Trophoblast cell (in vitro differentiated cells and primary cell): ENCODE data around the gene DSCAM.

Source experiments
- DNase-seq, 2 donors: peaks; one replicate each; pipeline ENCODE4 v3.0.0-alpha.2; 2016
- H2AFZ ChIP-seq: 2 replicates; pipeline ENCODE4 v1.6.1; 2013; ENCODE audit warnings: low read length, moderate library complexity, mild to moderate bottlenecking; ENCODE audit not compliant: insufficient read depth, poor library complexity
- H2AK5ac ChIP-seq: 2 replicates; pipeline ENCODE4 v1.6.1; 2013; ENCODE audit warnings: mild to moderate bottlenecking, low read length
- H2BK120ac ChIP-seq: 2 replicates; pipeline ENCODE4 v1.6.1; 2013; ENCODE audit warnings: low read length, mild to moderate bottlenecking, moderate library complexity; ENCODE audit not compliant: insufficient read depth, poor library complexity
- H2BK12ac ChIP-seq: 2 replicates; pipeline ENCODE4 v1.6.1; 2013; ENCODE audit warnings: mild to moderate bottlenecking, low read length, moderate library complexity
- H2BK5ac ChIP-seq: 2 replicates; pipeline ENCODE4 v1.6.1; 2013; ENCODE audit warnings: low read length, low read depth, moderate library complexity, mild to moderate bottlenecking; ENCODE audit not compliant: poor library complexity
- H3K14ac ChIP-seq: 2 replicates; pipeline ENCODE4 v1.6.1; 2013; ENCODE audit warnings: mild to moderate bottlenecking, low read length
- H3K18ac ChIP-seq: 2 replicates; pipeline ENCODE4 v1.6.1; 2013; ENCODE audit warnings: mild to moderate bottlenecking, low read length
- H3K23ac ChIP-seq: 2 replicates; pipeline ENCODE4 v1.6.1; 2013; ENCODE audit warnings: low read length
- H3K27ac ChIP-seq: 2 replicates; pipeline ENCODE4 v1.5.1; 2013; ENCODE audit warnings: low read depth, mild to moderate bottlenecking, inconsistent platforms, low read length, moderate library complexity
- H3K27me3 ChIP-seq: 2 replicates; pipeline ENCODE4 v1.6.1; 2013; ENCODE audit warnings: inconsistent platforms, mild to moderate bottlenecking, low read length, moderate library complexity; ENCODE audit not compliant: insufficient read depth
- H3K36me3 ChIP-seq, 2 experiments: 1 replicate in 1 of 2; 2 replicates in 1 of 2; pipeline ENCODE4 v1.6.1; 2013; ENCODE audit warnings: low read length in 2 of 2, mild to moderate bottlenecking in 2 of 2, moderate library complexity in 1 of 2; ENCODE audit not compliant: insufficient read depth in 2 of 2, control insufficient read depth in 1 of 2
- H3K4ac ChIP-seq: 2 replicates; pipeline ENCODE4 v1.6.1; 2013; ENCODE audit warnings: low read depth, mild to moderate bottlenecking, low read length, moderate library complexity
- H3K4me1 ChIP-seq, 2 experiments: 1 replicate in 1 of 2; 2 replicates in 1 of 2; pipeline ENCODE4 v1.6.1; 2013; ENCODE audit warnings: low read length in 2 of 2, mild to moderate bottlenecking in 2 of 2, moderate library complexity in 1 of 2; ENCODE audit not compliant: insufficient read depth in 2 of 2, control insufficient read depth in 1 of 2
- H3K4me2 ChIP-seq: 2 replicates; pipeline ENCODE4 v1.6.1; 2013; ENCODE audit warnings: inconsistent platforms, mild to moderate bottlenecking, low read length, moderate library complexity
- H3K4me3 ChIP-seq: 2 replicates; pipeline ENCODE4 v1.5.1; 2013; ENCODE audit warnings: mild to moderate bottlenecking, low read depth, low read length, inconsistent platforms
- H3K79me1 ChIP-seq: one replicate; pipeline ENCODE4 v1.6.1; 2013; ENCODE audit warnings: low read length
- H3K79me2 ChIP-seq: 2 replicates; pipeline ENCODE4 v1.6.1; 2013; ENCODE audit warnings: low read length, mild to moderate bottlenecking; ENCODE audit not compliant: control insufficient read depth, insufficient read depth, poor library complexity
- H3K9ac ChIP-seq: 2 replicates; pipeline ENCODE4 v1.6.1; 2013; ENCODE audit warnings: mild to moderate bottlenecking, low read length
- H3K9me3 ChIP-seq: 2 replicates; pipeline ENCODE4 v1.6.1; 2013; ENCODE audit warnings: low read depth, mild to moderate bottlenecking, control low read depth, inconsistent platforms, low read length; ENCODE audit not compliant: insufficient read depth
- H4K12ac ChIP-seq: 2 replicates; pipeline ENCODE4 v1.6.1; 2013; ENCODE audit warnings: low read depth, mild to moderate bottlenecking, low read length, moderate library complexity
- H4K8ac ChIP-seq: 2 replicates; pipeline ENCODE4 v1.6.1; 2013; ENCODE audit warnings: low read depth, mild to moderate bottlenecking, low read length, moderate library complexity
- H4K91ac ChIP-seq: one replicate; pipeline ENCODE4 v1.6.1; 2013; ENCODE audit warnings: low read depth, mild to moderate bottlenecking, low read length, moderate library complexity
- WGBS: extraction: QIAGEN DNeasy Blood & Tissue Kit; methylation state at CpG from one replicate; pipeline ENCODE4 v1.1.7; 2013; ENCODE audit warnings: missing lambda C conversion rate; ENCODE audit not compliant: insufficient read length, insufficient coverage; ENCODE audit errors: extremely low coverage; 5-methylcytosine and 5-hydroxymethylcytosine counted together

The DSCAM gene

DNA sequence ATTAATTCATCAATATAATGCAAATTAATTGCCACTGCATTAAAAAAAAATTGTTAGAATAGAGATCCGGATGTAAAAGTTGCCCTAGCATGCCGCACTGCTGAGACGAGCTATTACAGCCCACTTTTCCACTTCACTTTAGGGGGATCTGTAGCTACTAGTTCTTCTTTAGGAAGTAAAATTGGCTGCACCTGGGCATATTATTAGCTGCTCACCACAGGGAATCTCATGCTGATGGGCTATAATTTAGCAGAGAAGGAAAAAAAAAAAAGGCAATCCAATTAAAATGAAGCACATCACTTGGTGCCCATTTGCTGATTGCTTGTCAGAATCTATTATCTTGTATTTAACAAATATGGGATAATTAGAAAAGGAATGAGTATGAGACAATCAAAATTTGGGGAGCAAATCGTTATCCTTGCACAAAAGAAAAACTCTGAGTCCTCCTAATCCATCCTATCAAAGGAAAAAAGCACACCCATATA is 233.4 kb downstream of the DSCAM start:
- Histone ChIP-seq H3K4ac (no peak overlapping the region), H3K9ac (no peak overlapping the region), H4K91ac (no peak overlapping the region), H3K4me2 (no peak overlapping the region), H2AK5ac (no peak overlapping the region), H3K9me3 (no peaks in the 10 kb centered on the region), H3K18ac (no peak overlapping the region), H4K12ac (no peak overlapping the region), H3K27me3 (no peaks in the 10 kb centered on the region), H2BK120ac (no peak overlapping the region), H2BK5ac (no peak overlapping the region), H3K79me1 (no peaks in the 10 kb centered on the region), H2AFZ (no peak overlapping the region), H3K23ac (no peak overlapping the region), H4K8ac (no peak overlapping the region), H3K27ac (no peak overlapping the region), H3K36me3 (no peaks in the 10 kb centered on the region), H2BK12ac (no peak overlapping the region), H3K4me3 (no peak overlapping the region), H3K4me1 (peaks cover 0 to under 1% of the 10 kb centered on the region in 2 experiments), H3K14ac (no peak overlapping the region), H3K79me2 (no peaks in the 10 kb centered on the region)
- WGBS, result no CpG with 5 or more reads among the region's 4 CpGs
- DNase-seq, result no peak

GRCh38 chr21:40610345-40610744 is 236.6 kb downstream of the DSCAM start:
- Histone ChIP-seq H3K79me1 (no peaks in the 10 kb centered on the region), H2BK12ac (no peak overlapping the region), H3K79me2 (no peaks in the 10 kb centered on the region), H3K18ac (no peak overlapping the region), H3K14ac (no peak overlapping the region), H3K9me3 (peaks cover 3% of the 10 kb centered on the region), H4K8ac (no peak overlapping the region), H4K12ac (no peak overlapping the region), H3K4me3 (no peak overlapping the region), H3K23ac (no peak overlapping the region), H2BK5ac (no peak overlapping the region), H3K4ac (no peak overlapping the region), H3K4me2 (no peak overlapping the region), H3K27ac (no peak overlapping the region), H3K36me3 (no peaks in the 10 kb centered on the region), H3K27me3 (no peaks in the 10 kb centered on the region), H2BK120ac (no peak overlapping the region), H2AFZ (no peak overlapping the region), H3K9ac (no peak overlapping the region), H2AK5ac (no peak overlapping the region), H3K4me1 (no peaks in the 10 kb centered on the region), H4K91ac (no peak overlapping the region)
- WGBS, result no CpG with 5 or more reads among the region's 6 CpGs
- DNase-seq, result no peak

- no peak for DNase-seq
- no peaks in the 10 kb centered on the region for H3K27me3 ChIP-seq
- H3K14ac ChIP-seq, result no peak overlapping the region
- no peak overlapping the region for H2BK5ac ChIP-seq
- H3K9me3 ChIP-seq, result peaks cover 3% of the 10 kb centered on the region
- no peaks in the 10 kb centered on the region for H3K79me2 ChIP-seq
- no peak overlapping the region for H3K4me3 ChIP-seq
- no peak overlapping the region for H3K9ac ChIP-seq
- H4K91ac ChIP-seq, result no peak overlapping the region
- H4K8ac ChIP-seq, result no peak overlapping the region
- no CpG with 5 or more reads among the region's 2 CpGs for WGBS
- H3K18ac ChIP-seq, result no peak overlapping the region
- no peak overlapping the region for H2BK12ac ChIP-seq
- H2AK5ac ChIP-seq, result no peak overlapping the region
- no peaks in the 10 kb centered on the region for H3K79me1 ChIP-seq
- H3K36me3 ChIP-seq, result no peaks in the 10 kb centered on the region
- no peak overlapping the region for H2AFZ ChIP-seq
- no peaks in the 10 kb centered on the region for H3K4me1 ChIP-seq
- H3K27ac ChIP-seq, result no peak overlapping the region
- H2BK120ac ChIP-seq, result no peak overlapping the region
- no peak overlapping the region for H3K23ac ChIP-seq
- no peak overlapping the region for H3K4me2 ChIP-seq
- H3K4ac ChIP-seq, result no peak overlapping the region
- H4K12ac ChIP-seq, result no peak overlapping the region
Observed at GRCh38 chr21:40606341-40606740, 240.6 kb downstream of the DSCAM start.

DNA sequence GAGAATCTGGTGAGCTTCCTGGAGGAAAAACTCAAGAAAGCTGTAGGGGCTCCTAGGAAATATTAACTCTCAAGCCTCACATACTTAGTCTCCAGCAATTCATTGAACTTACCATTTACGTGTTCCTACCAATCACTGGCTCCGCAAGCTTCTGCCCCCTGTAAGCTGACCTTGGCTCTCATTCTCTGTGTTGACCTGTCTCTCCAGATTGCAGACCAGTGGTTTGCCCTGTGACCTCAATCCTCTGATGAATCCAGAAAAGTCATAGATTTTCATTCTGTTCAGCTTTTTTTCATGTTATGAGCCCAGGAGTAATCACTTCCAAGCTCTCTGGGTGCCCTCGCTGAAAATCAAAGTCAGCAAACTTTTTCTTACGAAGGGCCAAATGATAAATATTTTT is 241.9 kb downstream of the DSCAM start:
- no peak overlapping the region for H3K23ac ChIP-seq
- DNase-seq, result no peak
- H4K8ac ChIP-seq, result no peak overlapping the region
- H3K4me2 ChIP-seq, result no peak overlapping the region
- no peak overlapping the region for H3K14ac ChIP-seq
- H2BK12ac ChIP-seq, result no peak overlapping the region
- no peak overlapping the region for H3K4ac ChIP-seq
- H3K36me3 ChIP-seq, result no peaks in the 10 kb centered on the region
- H3K4me1 ChIP-seq, result no peaks in the 10 kb centered on the region
- H2AFZ ChIP-seq, result no peak overlapping the region
- H3K27me3 ChIP-seq, result no peaks in the 10 kb centered on the region
- no peaks in the 10 kb centered on the region for H3K79me2 ChIP-seq
- peaks cover 3% of the 10 kb centered on the region for H3K9me3 ChIP-seq
- WGBS, result no CpG with 5 or more reads among the region's 4 CpGs
- no peaks in the 10 kb centered on the region for H3K79me1 ChIP-seq
- H3K9ac ChIP-seq, result no peak overlapping the region
- no peak overlapping the region for H2AK5ac ChIP-seq
- no peak overlapping the region for H3K27ac ChIP-seq
- no peak overlapping the region for H2BK5ac ChIP-seq
- H4K12ac ChIP-seq, result no peak overlapping the region
- no peak overlapping the region for H3K4me3 ChIP-seq
- no peak overlapping the region for H3K18ac ChIP-seq
- no peak overlapping the region for H4K91ac ChIP-seq
- H2BK120ac ChIP-seq, result no peak overlapping the region
